ENCODE results near the gene POLDIP2. TPM values are rescaled to one million over a fixed set of nuclear protein-coding genes. Genes with fewer than 3 reads are reported as not detected.

The POLDIP2 gene
- total and polyA plus RNA-seq, 2 of the 13 experiments (the other 11 are each of a cell fraction or from before 2014, with no cell fraction given): 85.9 to 114 TPM

GRCh38 chr17:28390141-28390540 lies 32.8 kb upstream of the POLDIP2 start (continued):
- TF ChIP-seq ZBTB10 (CRISPR knock-in tag; IDR thresholded peaks at IDR 0.05; ENCODE audit: borderline replicate concordance): no peak
- TF ChIP-seq KDM5A (IDR thresholded peaks at IDR 0.05; ENCODE audit: borderline replicate concordance, low read length): no peak
- TF ChIP-seq SP5 (CRISPR knock-in tag; IDR thresholded peaks at IDR 0.05; ENCODE audit: borderline replicate concordance, low read depth): no peak
- no peak for TF ChIP-seq KLF12 (CRISPR knock-in tag; IDR thresholded peaks at IDR 0.05; ENCODE audit: borderline replicate concordance)

- Histone ChIP-seq H3K4me1 (ENCODE audit: insufficient read depth, low read length) (peaks cover under 1% of the 10 kb centered on the region), H3K27ac (ENCODE audit: extremely low read length, insufficient read depth, low read length) (no peak overlapping the region), H3K4me3 (replicated peaks in 1 of 3; ENCODE audit: insufficient read depth in 1 of 3, low read depth in 2 of 3, low read length in 3 of 3) (no peak overlapping the region), H3K4me2 (ENCODE audit: low read depth, low read length) (no peak overlapping the region), H3K9me3 (ENCODE audit: low read length) (no peaks in the 10 kb centered on the region), H3K36me3 (replicated peaks in 1 of 2; ENCODE audit: control insufficient read depth in 1 of 2, insufficient read depth in 2 of 2, low read length in 2 of 2) (no peaks in the 10 kb centered on the region), H3K9ac (ENCODE audit: insufficient read depth, low read depth, low read length) (no peak overlapping the region), H2AFZ (ENCODE audit: low read length) (no peak overlapping the region), H4K20me1 (ENCODE audit: insufficient read depth, low read length) (no peaks in the 10 kb centered on the region), H3K79me2 (ENCODE audit: insufficient read depth, low read length) (no peaks in the 10 kb centered on the region), H3K27me3 (ENCODE audit: control insufficient read depth in 1 of 2, insufficient read depth in 2 of 2, low read length in 2 of 2) (no peaks in the 10 kb centered on the region)
- FAIRE-seq (no peak), ATAC-seq (no peak), DNase-seq (ENCODE audit: low spot score) (no peak)
- no TSS peak for BruUV-seq (replicated peaks)
- ChIA-PET CTCF (ENCODE audit: low intra/inter-chr PET ratio, low total read pairs) (no interaction called here), POLR2A (no interaction called here)
- TF ChIP-seq CBX1 (IDR thresholded peaks at IDR 0.05; ENCODE audit: low read depth): no peak
- no peak for TF ChIP-seq ZNF660 (CRISPR knock-in tag; IDR thresholded peaks at IDR 0.05; ENCODE audit: borderline replicate concordance, low read depth)
- no peak for TF ChIP-seq TAF15 (IDR thresholded peaks at IDR 0.05; ENCODE audit: low read depth, low read length, poor library complexity, severe bottlenecking)
- TF ChIP-seq ZNF160 (CRISPR knock-in tag; IDR thresholded peaks at IDR 0.05): no peak
- no peak for TF ChIP-seq FOXA1 (IDR thresholded peaks at IDR 0.05)
- TF ChIP-seq FOXA1 (CRISPR knock-in tag; IDR thresholded peaks at IDR 0.05): no peak
- no peak for TF ChIP-seq PPARG (CRISPR knock-in tag; conservative IDR thresholded peaks at IDR 0.05)
- TF ChIP-seq TCF12 (IDR thresholded peaks at IDR 0.05): no peak
- no peak for TF ChIP-seq TCF12 (CRISPR knock-in tag; IDR thresholded peaks at IDR 0.05)
- TF ChIP-seq TRIM24 (CRISPR knock-in tag; IDR thresholded peaks at IDR 0.05): no peak
- TF ChIP-seq ZNF781 (CRISPR knock-in tag; IDR thresholded peaks at IDR 0.05; ENCODE audit: borderline replicate concordance, not compliant biosample characterization): no peak
- no peak for TF ChIP-seq PRDM4 (CRISPR knock-in tag; IDR thresholded peaks at IDR 0.05; ENCODE audit: borderline replicate concordance)
- TF ChIP-seq ZNF234 (CRISPR knock-in tag; conservative IDR thresholded peaks at IDR 0.05): no peak
- no peak for TF ChIP-seq FOXP1 (IDR thresholded peaks at IDR 0.05)
- TF ChIP-seq FOXP1 (CRISPR knock-in tag; IDR thresholded peaks at IDR 0.05): no peak
- no peak for TF ChIP-seq CREB3 (CRISPR knock-in tag; IDR thresholded peaks at IDR 0.05)
- WGBS (ENCODE audit: low lambda C conversion rate): 66% methylated on average over 3 of the region's 11 CpGs
- in situ Hi-C loops (cut with HindIII; ENCODE audit: extremely low pct_ligation_motif_present, low pct_unique_long_range_greater_than_20kb) (no loop called here), intact Hi-C loops (cut with micrococcal nuclease; ENCODE audit: unreplicated experiment) (no loop called here)
Observed at GRCh38 chr17:28388106-28388505, 30.8 kb upstream of the POLDIP2 start.
